Vagina (tissue), 2 donors: ENCODE results near the gene TPH2. TPM values are rescaled to one million over a fixed set of nuclear protein-coding genes. Genes with fewer than 3 reads are reported as not detected.

Source experiments
- DNase-seq, 2 donors: peaks; one replicate each; pipeline ENCODE4 v3.0.0-alpha.2; 2017; ENCODE audit errors: extremely low spot score in 2 of 2
- H3K27ac ChIP-seq: fragments of 200-600 bp; sonication (generic); one replicate; pipeline ENCODE4 v1.5.1; 2019
- H3K27me3 ChIP-seq: fragments of 200-600 bp; sonication (generic); one replicate; pipeline ENCODE4 v1.5.1; 2019
- H3K36me3 ChIP-seq, 2 donors: fragments of 200-600 bp; sonication (generic); one replicate each; pipeline ENCODE4 v1.5.1; 2017 to 2019
- H3K4me1 ChIP-seq: fragments of 200-600 bp; sonication (generic); one replicate; pipeline ENCODE4 v1.5.1; 2019
- H3K4me3 ChIP-seq, 2 donors: fragments of 200-600 bp; sonication (generic); 1 replicate in 1 of 2; 2 replicates in 1 of 2; pipeline ENCODE4 v1.5.1; 2016 to 2019
- H3K9me3 ChIP-seq: fragments of 200-600 bp; sonication (generic); one replicate; pipeline ENCODE4 v1.5.1; 2019
- CTCF ChIP-seq, 3 experiments: fragments of 450-650 bp in 2 of 3; fragments of 200-600 bp in 1 of 3; sonication (generic) in 1 of 3; IDR thresholded peaks; one replicate each; pipeline ENCODE4 v1.5.1; 2017 to 2019; ENCODE audit warnings: antibody characterized with exemption in 3 of 3, mild to moderate bottlenecking in 2 of 3, moderate library complexity in 2 of 3
- POLR2A ChIP-seq, 2 donors: fragments of 450-650 bp; IDR thresholded peaks; one replicate each; pipeline ENCODE4 v1.6.1; 2017; ENCODE audit warnings: antibody characterized with exemption in 2 of 2, mild to moderate bottlenecking in 2 of 2, moderate library complexity in 2 of 2
- POLR2AphosphoS5 ChIP-seq, 2 donors: sonication (generic); formaldehyde crosslinking; IDR thresholded peaks; one replicate each; pipeline ENCODE4 v1.9.0; 2017; ENCODE audit warnings: antibody characterized with exemption in 2 of 2, mild to moderate bottlenecking in 2 of 2, low read depth in 1 of 2; ENCODE audit not compliant: insufficient read depth in 1 of 2
- intact Hi-C: fragments of 100-400 bp; cut with DNase I; formaldehyde crosslinking; loops from one replicate; pipeline ENCODE4 v1.15.1; 2023
- total RNA-seq: library from RNA; depleted of rRNA; stranded (reverse); fragments of >200 nt; gene quantifications from one replicate; pipeline ENCODE4 v1.2.3, GENCODE V29; 2016

TPH2 gene
- total RNA-seq, 1 donor from 2014 or later = not detected

DNA sequence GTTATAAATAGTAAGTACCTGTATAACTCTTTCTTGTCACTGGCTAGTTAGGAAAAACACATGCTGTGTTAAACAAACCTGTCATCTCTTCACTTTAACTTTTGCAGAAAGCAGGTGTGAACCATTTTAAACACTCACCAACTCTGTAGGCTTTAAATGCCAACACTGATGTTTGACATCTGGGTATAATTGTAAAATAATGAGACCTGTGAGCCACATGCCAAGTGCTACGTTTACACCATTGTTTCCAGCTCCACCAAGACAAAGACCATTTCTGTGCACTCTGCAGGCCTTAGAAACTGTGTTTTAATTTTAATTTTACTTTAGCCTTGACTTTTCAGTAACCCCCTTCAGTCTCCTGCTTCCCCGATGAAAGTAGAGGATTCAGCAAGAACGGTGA, 11.0 kb downstream of the TPH2 start:
- Histone ChIP-seq H3K9me3 (no peaks in the 10 kb centered on the region), H3K27me3 (no peaks in the 10 kb centered on the region), H3K4me3 (no peak overlapping the region), H3K36me3 (no peaks in the 10 kb centered on the region), H3K27ac (no peak overlapping the region), H3K4me1 (no peaks in the 10 kb centered on the region)
- no peak for DNase-seq
- no peak for TF ChIP-seq POLR2A (IDR thresholded peaks at IDR 0.05)
- no peak for TF ChIP-seq CTCF (IDR thresholded peaks at IDR 0.05)
- TF ChIP-seq POLR2AphosphoS5 (IDR thresholded peaks at IDR 0.05; ENCODE audit: insufficient read depth in 1 of 2, low read depth in 1 of 2) = no peak
- intact Hi-C loops = no loop called here

GRCh38 chr12:71950404-71950803, 11.8 kb downstream of the TPH2 start:
- Histone ChIP-seq H3K9me3 (no peaks in the 10 kb centered on the region), H3K4me1 (no peaks in the 10 kb centered on the region), H3K27me3 (no peaks in the 10 kb centered on the region), H3K27ac (no peak overlapping the region), H3K4me3 (no peak overlapping the region), H3K36me3 (no peaks in the 10 kb centered on the region)
- TF ChIP-seq POLR2A (IDR thresholded peaks at IDR 0.05) (no peak), CTCF (IDR thresholded peaks at IDR 0.05) (no peak), POLR2AphosphoS5 (IDR thresholded peaks at IDR 0.05; ENCODE audit: insufficient read depth in 1 of 2, low read depth in 1 of 2) (no peak)
- intact Hi-C loops = no loop called here
- no peak for DNase-seq

GRCh38 chr12:71950819-71951218, 12.2 kb downstream of the TPH2 start:
- intact Hi-C loops = no loop called here

DNA sequence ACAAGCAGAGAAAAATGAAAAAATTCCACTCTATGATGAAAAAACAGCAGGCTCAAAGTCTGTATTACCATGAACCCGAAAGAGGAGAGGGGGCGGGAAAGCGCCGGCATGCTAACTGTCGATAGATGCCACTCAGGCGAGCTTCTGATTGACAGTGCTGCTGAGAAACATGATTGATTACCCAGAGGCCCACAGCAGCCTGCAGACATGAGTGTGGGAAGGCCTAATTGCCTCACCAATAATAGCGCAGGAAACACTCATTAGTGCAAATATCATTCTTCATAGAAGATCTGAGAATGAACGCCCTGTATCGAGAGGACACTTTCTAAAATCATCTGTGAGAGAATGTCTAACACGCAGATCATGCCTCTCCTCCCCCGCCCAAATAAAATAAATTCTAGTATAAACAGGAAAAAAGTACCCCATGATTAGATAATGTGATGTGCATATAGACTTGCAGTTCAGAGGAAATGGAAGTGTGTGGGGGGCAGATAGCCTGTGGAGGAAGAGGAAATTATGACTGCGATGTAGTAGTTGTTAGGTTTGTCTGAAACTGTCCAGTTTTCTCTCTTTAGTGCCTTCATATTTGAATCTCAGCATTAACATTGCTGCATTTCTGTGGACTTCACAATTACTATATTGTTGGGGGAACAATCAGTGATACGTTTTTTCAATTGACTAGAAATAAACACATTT, 15.6 kb downstream of the TPH2 start:
- intact Hi-C loops = no loop called here

More at GRCh38 chr12:71950819-71951218, 12.2 kb downstream of the TPH2 start:
- Histone ChIP-seq H3K27me3 (no peaks in the 10 kb centered on the region), H3K4me3 (no peak overlapping the region), H3K36me3 (no peaks in the 10 kb centered on the region), H3K4me1 (no peaks in the 10 kb centered on the region), H3K27ac (no peak overlapping the region), H3K9me3 (no peaks in the 10 kb centered on the region)
- TF ChIP-seq POLR2A (IDR thresholded peaks at IDR 0.05) (no peak), POLR2AphosphoS5 (IDR thresholded peaks at IDR 0.05; ENCODE audit: insufficient read depth in 1 of 2, low read depth in 1 of 2) (no peak), CTCF (IDR thresholded peaks at IDR 0.05) (no peak)
- DNase-seq = no peak

More for the DNA sequence above, 15.6 kb downstream of the TPH2 start:
- Histone ChIP-seq H3K27me3 (no peaks in the 10 kb centered on the region), H3K9me3 (no peaks in the 10 kb centered on the region), H3K4me1 (no peaks in the 10 kb centered on the region), H3K27ac (no peak overlapping the region), H3K4me3 (no peak overlapping the region), H3K36me3 (no peaks in the 10 kb centered on the region)
- DNase-seq = no peak
- TF ChIP-seq POLR2A (IDR thresholded peaks at IDR 0.05) = no peak
- no peak for TF ChIP-seq POLR2AphosphoS5 (IDR thresholded peaks at IDR 0.05; ENCODE audit: insufficient read depth in 1 of 2, low read depth in 1 of 2)
- TF ChIP-seq CTCF (IDR thresholded peaks at IDR 0.05) = no peak
